K562 (cell line): ENCODE data around the gene DSE. TPM values are rescaled to one million over a fixed set of nuclear protein-coding genes. Genes with fewer than 3 reads are reported as not detected.

Source experiments
- ATAC-seq: fragments of 200-7000 bp; cut with Tn5 transposase; 3 replicates; pipeline ENCODE4 v1.9.1; 2020; ENCODE audit warnings: moderate library complexity
- BruUV-seq: library from RNA; stranded (reverse); fragments of 400-500 nt; replicated peaks from 2 replicates; lab custom pipeline; 2021; lab: Mats Ljungman, UMichigan
- CTCF ChIA-PET: fragments of 300-600 bp; formaldehyde crosslinking; extraction: SDS; loops from one replicate; lab custom pipeline; 2021; ENCODE audit warnings: low intra/inter-chr PET ratio; lab: Yijun Ruan, JAX
- POLR2A ChIA-PET: fragments of 300-600, 350-650 bp; sonication (Branson Sonifier 250); formaldehyde crosslinking; extraction: SDS; loops from one replicate; lab custom pipeline; 2021; ENCODE audit warnings: antibody characterized with exemption, inconsistent platforms; lab: Yijun Ruan, JAX
- DNase-seq, 4 experiments: peaks; one replicate each; pipeline versions ENCODE4 v3.0.0 to v3.0.0-alpha.2; 2011 to 2018; ENCODE audit warnings: low spot score in 3 of 4, mixed read lengths in 3 of 4; ENCODE audit errors: extremely low read depth in 1 of 4
- FAIRE-seq: peaks from 2 replicates; lab custom pipeline; 2011; peaks lifted over from hg19 to GRCh38; lab: Jason Lieb, UNC
- H2AFZ ChIP-seq: 2 replicates; pipeline ENCODE4 v1.6.0; 2011; ENCODE audit warnings: low read depth, low read length, control low read depth, inconsistent platforms
- H3K27ac ChIP-seq: fragments of 200-600 bp; 3 replicates; pipeline ENCODE4 v1.8.0; 2011; ENCODE audit warnings: low read depth, mild to moderate bottlenecking, control low read depth, inconsistent platforms, low read length, moderate library complexity, mixed read lengths; ENCODE audit errors: extremely low read depth
- H3K27me3 ChIP-seq, 2 experiments: fragments of 300-600 bp in 1 of 2; 2 replicates in 1 of 2; 3 replicates in 1 of 2; pipeline versions ENCODE4 v1.6.0 to v1.8.0; 2011; ENCODE audit warnings: inconsistent platforms in 2 of 2, low read length in 2 of 2, mild to moderate bottlenecking in 1 of 2, mixed read lengths in 1 of 2, moderate library complexity in 1 of 2; ENCODE audit not compliant: control insufficient read depth in 2 of 2, insufficient read depth in 2 of 2
- H3K36me3 ChIP-seq: fragments of 300-600 bp; 3 replicates; pipeline ENCODE4 v1.8.0; 2011; ENCODE audit warnings: mild to moderate bottlenecking, low read length, inconsistent platforms; ENCODE audit not compliant: control insufficient read depth, insufficient read depth
- H3K4me1 ChIP-seq, 2 experiments: fragments of 200-600 bp in 1 of 2; replicated peaks in 1 of 2; 2 replicates in 1 of 2; 3 replicates in 1 of 2; pipeline versions ENCODE4 v1.5.1 to v1.8.0; 2011; ENCODE audit warnings: inconsistent platforms in 2 of 2, low read length in 2 of 2, mild to moderate bottlenecking in 1 of 2, mixed read lengths in 1 of 2, moderate library complexity in 1 of 2; ENCODE audit not compliant: control insufficient read depth in 2 of 2, insufficient read depth in 2 of 2
- H3K4me2 ChIP-seq: 2 replicates; pipeline ENCODE4 v1.6.1; 2011; ENCODE audit warnings: low read length, control low read depth, inconsistent platforms, mixed read lengths; ENCODE audit not compliant: insufficient read depth
- H3K4me3 ChIP-seq: fragments of 200-600 bp; sonication (generic), shearing (Covaris generic); 2 replicates; pipeline ENCODE4 v1.5.1; 2016; ENCODE audit warnings: control low read depth, inconsistent platforms
- H3K79me2 ChIP-seq: fragments of 200-600 bp; 3 replicates; pipeline ENCODE4 v1.8.0; 2011; ENCODE audit warnings: low read length, inconsistent platforms; ENCODE audit not compliant: control insufficient read depth, insufficient read depth
- H3K9ac ChIP-seq, 2 experiments: 2 replicates each; pipeline versions ENCODE4 v1.6.0 to v1.6.1; 2011; ENCODE audit warnings: low read depth in 2 of 2, low read length in 2 of 2, control low read depth in 1 of 2, inconsistent platforms in 1 of 2, mild to moderate bottlenecking in 1 of 2, mixed read lengths in 1 of 2; ENCODE audit not compliant: insufficient read depth in 1 of 2
- H3K9me1 ChIP-seq: one replicate; pipeline ENCODE4 v1.6.0; 2011; ENCODE audit warnings: inconsistent platforms, mild to moderate bottlenecking, low read length, moderate library complexity; ENCODE audit not compliant: control insufficient read depth, insufficient read depth
- H3K9me3 ChIP-seq: replicated peaks from 2 replicates; pipeline ENCODE4 v1.5.1; 2011; ENCODE audit warnings: low read depth, low read length, inconsistent platforms; ENCODE audit not compliant: control insufficient read depth, insufficient read depth
- H4K20me1 ChIP-seq: replicated peaks from 2 replicates; pipeline ENCODE4 v1.6.1; 2011; ENCODE audit warnings: low read length, inconsistent platforms, mixed read lengths; ENCODE audit not compliant: control insufficient read depth, insufficient read depth
- CREB1 ChIP-seq, 2 experiments: sonication (generic) in 1 of 2; formaldehyde crosslinking in 1 of 2; IDR thresholded peaks; 2 replicates each; pipeline versions ENCODE4 v1.6.1 to v1.8.0; 2012 to 2022; ENCODE audit warnings: inconsistent platforms in 1 of 2, mild to moderate bottlenecking in 1 of 2, missing genetic modification reagents in 1 of 2, moderate library complexity in 1 of 2
- EP300 ChIP-seq: IDR thresholded peaks from 2 replicates; pipeline ENCODE4 v1.6.1; 2012; ENCODE audit warnings: low read length, improper control_type of control experiment
- KLF6 ChIP-seq: fragments of 250-450 bp; sonication (Bioruptor Pico); IDR thresholded peaks from 2 replicates; pipeline ENCODE4 v1.4.0; 2020; ENCODE audit warnings: mild to moderate bottlenecking, moderate library complexity, borderline replicate concordance
- MAFK ChIP-seq: IDR thresholded peaks from 2 replicates; pipeline ENCODE4 v1.6.1; 2011; ENCODE audit warnings: low read length, improper control_type of control experiment
- MCM7 ChIP-seq, 2 experiments: fragments of 450-650 bp; IDR thresholded peaks; 2 replicates each; pipeline ENCODE4 v1.6.1; 2016 to 2018
- NFYB ChIP-seq: IDR thresholded peaks from 2 replicates; pipeline ENCODE4 v1.6.1; 2011; ENCODE audit warnings: mild to moderate bottlenecking, moderate library complexity; ENCODE audit not compliant: insufficient read length; ENCODE audit errors: extremely low read depth
- PHF20 ChIP-seq: fragments of 450-650 bp; IDR thresholded peaks from 2 replicates; pipeline ENCODE4 v1.6.1; 2018; ENCODE audit not compliant: partially characterized antibody
- POLR2AphosphoS5 ChIP-seq: IDR thresholded peaks from 2 replicates; pipeline ENCODE4 v1.6.1; 2011; ENCODE audit warnings: mild to moderate bottlenecking, low read depth, low read length, moderate library complexity; ENCODE audit not compliant: control insufficient read depth, insufficient read depth
- ZNF124 ChIP-seq: sonication (generic); formaldehyde crosslinking; IDR thresholded peaks from 2 replicates; pipeline ENCODE4 v1.8.1; 2022; ENCODE audit warnings: missing genetic modification reagents
- ZSCAN29 ChIP-seq: fragments of 450-650 bp; IDR thresholded peaks from 2 replicates; pipeline ENCODE4 v1.6.1; 2017
- WGBS: fragments of 100-300 bp; shearing (Covaris generic); methylation state at CpG from one replicate; pipeline ENCODE4 v1.1.6; 2016; ENCODE audit warnings: low coverage, mixed read lengths; ENCODE audit not compliant: insufficient coverage; ENCODE audit errors: missing lambda C conversion rate; 5-methylcytosine and 5-hydroxymethylcytosine counted together
- in situ Hi-C: fragments of 300-500 bp; cut with MboI; formaldehyde crosslinking; loops from 4 replicates; pipeline ENCODE4 v1.15.0; 2018; ENCODE audit warnings: inconsistent platforms, mixed read lengths
- intact Hi-C: fragments of 100-400 bp; cut with micrococcal nuclease; formaldehyde crosslinking; loops from 2 replicates; pipeline ENCODE4 v1.14.2; 2022
- polyA plus RNA-seq, 8 experiments: library from polyadenylated mRNA; depleted of rRNA in 4 of 8; stranded (reverse) in 5 of 8; unstranded in 3 of 8; fragments of >200 nt; fragmentation: Nextera tagmentation in 2 of 8; fragmentation: Illumina TruSeq in 1 of 8; extraction: Ambion mirVana in 2 of 8; extraction: Trizol in 1 of 8; gene quantifications; 2 replicates each; pipeline versions ENCODE4 v1.2.1 to v1.2.3, GENCODE V29; 2011 to 2014; ENCODE audit warnings: inconsistent platforms in 1 of 8, missing spikeins in 1 of 8
- total RNA-seq, 7 experiments: library from RNA; depleted of rRNA in 6 of 7; stranded (reverse); fragments of >200 nt in 6 of 7; fragmentation: Illumina TruSeq in 2 of 7; extraction: Trizol in 2 of 7; gene quantifications; 2 replicates each; pipeline versions ENCODE4 v1.2.1 to v1.2.3, GENCODE V29; 2011 to 2021; ENCODE audit warnings: low replicate concordance in 1 of 7
- TF ChIP-seq, protein P1 (sequence below): fragments of 250-450 bp; sonication (Bioruptor Pico); IDR thresholded peaks from 2 replicates; pipeline ENCODE4 v1.8.0; 2022; ENCODE audit warnings: inconsistent platforms
- TF ChIP-seq, protein P2 (sequence below): fragments of 250-450 bp; sonication (Bioruptor Pico); IDR thresholded peaks from 2 replicates; pipeline ENCODE4 v1.4.0; 2020; ENCODE audit warnings: borderline replicate concordance
- TF ChIP-seq, protein P3 (sequence below): sonication (generic); formaldehyde crosslinking; IDR thresholded peaks from 2 replicates; pipeline ENCODE4 v1.5.0; 2020; ENCODE audit warnings: missing genetic modification reagents

The DSE gene
- total and polyA plus RNA-seq, 9 of the 15 experiments (the other 6 are each of a cell fraction or from before 2014, with no cell fraction given), result 0.49 to 1.7 (median 0.79) TPM

DNA sequence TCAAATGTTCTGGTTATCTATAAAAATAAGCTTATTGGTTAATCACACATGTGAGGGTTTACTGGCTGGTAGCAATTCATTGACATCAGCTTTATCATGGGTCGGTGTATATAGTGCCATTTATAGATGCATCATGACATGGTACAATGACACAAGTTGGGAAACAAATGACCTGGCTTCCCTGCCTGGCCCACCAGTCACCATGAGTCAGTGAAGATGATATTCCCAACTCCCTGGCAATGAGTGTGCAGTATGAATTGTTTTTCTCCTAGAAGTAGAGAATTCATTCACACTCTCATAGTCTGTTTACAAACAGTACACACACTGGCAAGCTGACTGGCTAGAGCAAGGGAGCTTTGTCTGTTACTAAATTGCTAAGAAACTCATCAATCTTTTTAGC, 53.3 kb downstream of the DSE start:
- Histone ChIP-seq H3K9ac (no peak overlapping the region), H3K4me3 (no peak overlapping the region), H3K9me3 (no peaks in the 10 kb centered on the region), H3K27me3 (peaks cover 0 to 3% of the 10 kb centered on the region in 2 experiments; a peak in 2 of 5 replicates), H3K36me3 (no peaks in the 10 kb centered on the region), H4K20me1 (no peaks in the 10 kb centered on the region), H3K27ac (no peak overlapping the region), H3K4me2 (no peak overlapping the region), H2AFZ (no peak overlapping the region), H3K79me2 (no peaks in the 10 kb centered on the region), H3K9me1 (no peaks in the 10 kb centered on the region), H3K4me1 (no peaks in the 10 kb centered on the region)
- intact Hi-C loops (no loop called here), in situ Hi-C loops (no loop called here)
- ChIA-PET CTCF (no interaction called here), POLR2A (no interaction called here)
- no peak for DNase-seq
- no peak for ATAC-seq
- BruUV-seq, result no TSS peak
- no peak for FAIRE-seq
- 5% methylated on average over 1 of the region's 1 CpG for WGBS
- no peak for TF ChIP-seq ZSCAN29
- TF ChIP-seq, protein P1, sequence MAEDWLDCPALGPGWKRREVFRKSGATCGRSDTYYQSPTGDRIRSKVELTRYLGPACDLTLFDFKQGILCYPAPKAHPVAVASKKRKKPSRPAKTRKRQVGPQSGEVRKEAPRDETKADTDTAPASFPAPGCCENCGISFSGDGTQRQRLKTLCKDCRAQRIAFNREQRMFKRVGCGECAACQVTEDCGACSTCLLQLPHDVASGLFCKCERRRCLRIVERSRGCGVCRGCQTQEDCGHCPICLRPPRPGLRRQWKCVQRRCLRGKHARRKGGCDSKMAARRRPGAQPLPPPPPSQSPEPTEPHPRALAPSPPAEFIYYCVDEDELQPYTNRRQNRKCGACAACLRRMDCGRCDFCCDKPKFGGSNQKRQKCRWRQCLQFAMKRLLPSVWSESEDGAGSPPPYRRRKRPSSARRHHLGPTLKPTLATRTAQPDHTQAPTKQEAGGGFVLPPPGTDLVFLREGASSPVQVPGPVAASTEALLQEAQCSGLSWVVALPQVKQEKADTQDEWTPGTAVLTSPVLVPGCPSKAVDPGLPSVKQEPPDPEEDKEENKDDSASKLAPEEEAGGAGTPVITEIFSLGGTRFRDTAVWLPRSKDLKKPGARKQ (CRISPR knock-in tag), result no peak
- TF ChIP-seq EP300, result no peak
- TF ChIP-seq NFYB, result no peak
- no peak for TF ChIP-seq KLF6 (CRISPR knock-in tag)
- no peak for TF ChIP-seq PHF20
- TF ChIP-seq POLR2AphosphoS5, result no peak
- TF ChIP-seq ZNF124 (CRISPR knock-in tag), result no peak
- no peak for TF ChIP-seq CREB1 (IDR thresholded peaks at IDR 0.05)
- no peak for TF ChIP-seq CREB1 (CRISPR knock-in tag; IDR thresholded peaks at IDR 0.05)
- TF ChIP-seq MAFK, result no peak
- TF ChIP-seq, protein P2, sequence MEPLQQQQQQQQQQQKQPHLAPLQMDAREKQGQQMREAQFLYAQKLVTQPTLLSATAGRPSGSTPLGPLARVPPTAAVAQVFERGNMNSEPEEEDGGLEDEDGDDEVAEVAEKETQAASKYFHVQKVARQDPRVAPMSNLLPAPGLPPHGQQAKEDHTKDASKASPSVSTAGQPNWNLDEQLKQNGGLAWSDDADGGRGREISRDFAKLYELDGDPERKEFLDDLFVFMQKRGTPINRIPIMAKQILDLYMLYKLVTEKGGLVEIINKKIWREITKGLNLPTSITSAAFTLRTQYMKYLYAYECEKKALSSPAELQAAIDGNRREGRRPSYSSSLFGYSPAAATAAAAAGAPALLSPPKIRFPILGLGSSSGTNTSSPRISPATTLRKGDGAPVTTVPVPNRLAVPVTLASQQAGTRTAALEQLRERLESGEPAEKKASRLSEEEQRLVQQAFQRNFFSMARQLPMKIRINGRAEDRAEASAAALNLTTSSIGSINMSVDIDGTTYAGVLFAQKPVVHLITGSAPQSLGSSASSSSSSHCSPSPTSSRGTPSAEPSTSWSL (CRISPR knock-in tag), result no peak
- TF ChIP-seq, protein P3, sequence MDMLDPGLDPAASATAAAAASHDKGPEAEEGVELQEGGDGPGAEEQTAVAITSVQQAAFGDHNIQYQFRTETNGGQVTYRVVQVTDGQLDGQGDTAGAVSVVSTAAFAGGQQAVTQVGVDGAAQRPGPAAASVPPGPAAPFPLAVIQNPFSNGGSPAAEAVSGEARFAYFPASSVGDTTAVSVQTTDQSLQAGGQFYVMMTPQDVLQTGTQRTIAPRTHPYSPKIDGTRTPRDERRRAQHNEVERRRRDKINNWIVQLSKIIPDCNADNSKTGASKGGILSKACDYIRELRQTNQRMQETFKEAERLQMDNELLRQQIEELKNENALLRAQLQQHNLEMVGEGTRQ (CRISPR knock-in tag), result no peak
- TF ChIP-seq MCM7 (IDR thresholded peaks at IDR 0.05), result no peak
